Stimulated activated CD8-positive, alpha-beta memory T cell treated with anti-CD3 and anti-CD28 coated beads, Interleukin-12 subunit alpha, Interleukin-12 subunit beta, amount 100 ng/mL, for 1 hour (primary cell): ENCODE results near the gene NUBP2.

ENCODE experiments used
- DNase-seq: peaks from one replicate; pipeline ENCODE4 v3.0.0-alpha.2; 2020; ENCODE audit warnings: low read depth

NUBP2 gene

GRCh38 chr16:1772362-1772907, 10.3 kb upstream of the NUBP2 start, which contains the start of gene EME2:
Gene EME2, plus strand, starts transcription at chr16:1772810. Its CDS starts 418 bp downstream, at chr16:1773228.
- DNase-seq: no peak

GRCh38 chr16:1772908-1773702, 9.7 kb upstream of the NUBP2 start, which contains the start of gene MRPS34:
Gene MRPS34, minus strand, starts transcription at chr16:1773134. Its CDS starts 15 bp downstream, at chr16:1773119.
- peak; percentile 60 for DNase-seq

- DNase-seq: no peak
Observed at GRCh38 chr16:1773703-1774447, 8.9 kb upstream of the NUBP2 start.

- DNase-seq: no peak
Observed at GRCh38 chr16:1774448-1774780, 8.3 kb upstream of the NUBP2 start.

GRCh38 chr16:1775006-1775845, 7.5 kb upstream of the NUBP2 start:
- no peak for DNase-seq

GRCh38 chr16:1775846-1776671, 6.7 kb upstream of the NUBP2 start:
- DNase-seq: no peak

GRCh38 chr16:1776672-1776955, 6.1 kb upstream of the NUBP2 start:
- no peak for DNase-seq

GRCh38 chr16:1776991-1777374, 5.8 kb upstream of the NUBP2 start:
- no peak for DNase-seq

GRCh38 chr16:1777375-1778199, 5.2 kb upstream of the NUBP2 start:
- DNase-seq: no peak

GRCh38 chr16:1778200-1779179, 4.3 kb upstream of the NUBP2 start:
- no peak for DNase-seq

GRCh38 chr16:1779234-1779701, 3.5 kb upstream of the NUBP2 start:
- no peak for DNase-seq

- no peak for DNase-seq
Observed at GRCh38 chr16:1779741-1780676, 2.8 kb upstream of the NUBP2 start.

- DNase-seq: no peak
Observed at GRCh38 chr16:1780677-1781072, 2.1 kb upstream of the NUBP2 start.

- no peak for DNase-seq
Observed at GRCh38 chr16:1781254-1781653, 1.5 kb upstream of the NUBP2 start.

GRCh38 chr16:1781758-1782407, 877 bp upstream of the NUBP2 start:
- no peak for DNase-seq

- no peak for DNase-seq
Observed at GRCh38 chr16:1784977-1785845, 2.5 kb downstream of the NUBP2 start.

- no peak for DNase-seq
Observed at GRCh38 chr16:1785846-1786170, 3.0 kb downstream of the NUBP2 start.
